Measurements from ENCODE around the gene LAMB4.

LAMB4 gene

GRCh38 chr7:108142180-108142579 lies 12.0 kb upstream of the LAMB4 start:
- H3K27me3 ChIP-seq (ENCODE audit: insufficient read depth, poor library complexity, severe bottlenecking): no peaks in the 10 kb centered on the region
- TF ChIP-seq REST (IDR thresholded peaks at IDR 0.05; ENCODE audit: insufficient replicate concordance, low read depth): no peak
- TF ChIP-seq POLR2AphosphoS5 (IDR thresholded peaks at IDR 0.05; ENCODE audit: low read depth): no peak
- no peak for TF ChIP-seq GABPA (IDR thresholded peaks at IDR 0.05; ENCODE audit: low read depth)
- TF ChIP-seq SPI1 (IDR thresholded peaks at IDR 0.05; ENCODE audit: borderline replicate concordance, low read depth): no peak
- no peak for TF ChIP-seq CTCF (IDR thresholded peaks at IDR 0.05; ENCODE audit: insufficient read depth, low read length)
- no peak overlapping the region for H3K4me3 ChIP-seq (replicated peaks; ENCODE audit: insufficient read depth, low read length)
- H3K27ac ChIP-seq (replicated peaks): no peak overlapping the region
- no peak for DNase-seq (ENCODE audit: low read depth in 1 of 2, low spot score in 1 of 2)

GRCh38 chr7:108140671-108141070 lies 10.5 kb upstream of the LAMB4 start:
- no peak for DNase-seq (ENCODE audit: low read depth in 1 of 2, low spot score in 1 of 2)
- Histone ChIP-seq H3K4me3 (replicated peaks; ENCODE audit: insufficient read depth, low read length) (no peak overlapping the region), H3K27me3 (ENCODE audit: insufficient read depth, poor library complexity, severe bottlenecking) (no peaks in the 10 kb centered on the region), H3K27ac (replicated peaks) (no peak overlapping the region)
- TF ChIP-seq GABPA (IDR thresholded peaks at IDR 0.05; ENCODE audit: low read depth): no peak
- no peak for TF ChIP-seq POLR2AphosphoS5 (IDR thresholded peaks at IDR 0.05; ENCODE audit: low read depth)

GRCh38 chr7:108138911-108139310 lies 8.8 kb upstream of the LAMB4 start:
- H3K4me3 ChIP-seq (replicated peaks; ENCODE audit: insufficient read depth, low read length): no peak overlapping the region
- H3K27ac ChIP-seq (replicated peaks): no peak overlapping the region
- no peaks in the 10 kb centered on the region for H3K27me3 ChIP-seq (ENCODE audit: insufficient read depth, poor library complexity, severe bottlenecking)
- no peak for DNase-seq (ENCODE audit: low read depth in 1 of 2, low spot score in 1 of 2)
- TF ChIP-seq REST (IDR thresholded peaks at IDR 0.05; ENCODE audit: insufficient replicate concordance, low read depth): no peak
- no peak for TF ChIP-seq POLR2AphosphoS5 (IDR thresholded peaks at IDR 0.05; ENCODE audit: low read depth)
- TF ChIP-seq SPI1 (IDR thresholded peaks at IDR 0.05; ENCODE audit: borderline replicate concordance, low read depth): no peak
- TF ChIP-seq GABPA (IDR thresholded peaks at IDR 0.05; ENCODE audit: low read depth): no peak
- no peak for TF ChIP-seq CTCF (IDR thresholded peaks at IDR 0.05; ENCODE audit: insufficient read depth, low read length)

GRCh38 chr7:108137993-108138392 lies 7.8 kb upstream of the LAMB4 start:
- Histone ChIP-seq H3K4me3 (replicated peaks; ENCODE audit: insufficient read depth, low read length) (no peak overlapping the region), H3K27me3 (ENCODE audit: insufficient read depth, poor library complexity, severe bottlenecking) (no peaks in the 10 kb centered on the region), H3K27ac (replicated peaks) (no peak overlapping the region)
- no peak for DNase-seq (ENCODE audit: low read depth in 1 of 2, low spot score in 1 of 2)
- TF ChIP-seq SPI1 (IDR thresholded peaks at IDR 0.05; ENCODE audit: borderline replicate concordance, low read depth) (no peak), CTCF (IDR thresholded peaks at IDR 0.05; ENCODE audit: insufficient read depth, low read length) (no peak), GABPA (IDR thresholded peaks at IDR 0.05; ENCODE audit: low read depth) (no peak), REST (IDR thresholded peaks at IDR 0.05; ENCODE audit: insufficient replicate concordance, low read depth) (no peak), POLR2AphosphoS5 (IDR thresholded peaks at IDR 0.05; ENCODE audit: low read depth) (no peak)
